ENCODE data around the gene GDPD3. TPM values are rescaled to one million over a fixed set of nuclear protein-coding genes. Genes with fewer than 3 reads are reported as not detected.
"Not testable (repeated sequence)": the region's sequence is repeated elsewhere in the genome, so short reads cannot be mapped to it uniquely, and the experiment has no call there.

The GDPD3 gene
- total RNA-seq, 1 donor from 2014 or later: 6.1 TPM

DNA sequence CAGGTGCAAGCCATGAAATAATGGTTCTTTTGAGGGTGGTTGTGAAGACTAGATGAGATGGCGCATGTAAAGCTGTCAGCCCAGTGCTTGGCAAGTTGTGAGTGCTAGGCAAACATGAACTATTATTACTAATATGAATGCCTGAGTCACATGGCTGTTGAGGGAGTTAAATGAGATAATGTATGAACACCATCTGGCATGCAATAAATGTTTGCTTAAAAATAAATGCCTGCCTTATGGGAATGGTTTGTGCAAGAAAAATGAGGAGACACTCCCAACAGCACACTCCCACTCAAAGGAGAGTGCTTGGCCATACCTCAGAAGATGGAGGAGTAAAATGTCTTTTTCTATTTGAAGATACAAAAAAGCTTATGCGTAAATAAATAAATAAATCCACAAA is 6.1 kb upstream of the GDPD3 start:
- TF ChIP-seq, protein P1, sequence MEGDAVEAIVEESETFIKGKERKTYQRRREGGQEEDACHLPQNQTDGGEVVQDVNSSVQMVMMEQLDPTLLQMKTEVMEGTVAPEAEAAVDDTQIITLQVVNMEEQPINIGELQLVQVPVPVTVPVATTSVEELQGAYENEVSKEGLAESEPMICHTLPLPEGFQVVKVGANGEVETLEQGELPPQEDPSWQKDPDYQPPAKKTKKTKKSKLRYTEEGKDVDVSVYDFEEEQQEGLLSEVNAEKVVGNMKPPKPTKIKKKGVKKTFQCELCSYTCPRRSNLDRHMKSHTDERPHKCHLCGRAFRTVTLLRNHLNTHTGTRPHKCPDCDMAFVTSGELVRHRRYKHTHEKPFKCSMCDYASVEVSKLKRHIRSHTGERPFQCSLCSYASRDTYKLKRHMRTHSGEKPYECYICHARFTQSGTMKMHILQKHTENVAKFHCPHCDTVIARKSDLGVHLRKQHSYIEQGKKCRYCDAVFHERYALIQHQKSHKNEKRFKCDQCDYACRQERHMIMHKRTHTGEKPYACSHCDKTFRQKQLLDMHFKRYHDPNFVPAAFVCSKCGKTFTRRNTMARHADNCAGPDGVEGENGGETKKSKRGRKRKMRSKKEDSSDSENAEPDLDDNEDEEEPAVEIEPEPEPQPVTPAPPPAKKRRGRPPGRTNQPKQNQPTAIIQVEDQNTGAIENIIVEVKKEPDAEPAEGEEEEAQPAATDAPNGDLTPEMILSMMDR (IDR thresholded peaks at IDR 0.05): no peak
- H3K27ac Mint-ChIP-seq: no peak overlapping the region
- no peaks in the 10 kb centered on the region for H3K27me3 Mint-ChIP-seq
- peaks cover 30% of the 10 kb centered on the region for H3K36me3 Mint-ChIP-seq (ENCODE audit: low read depth)
- no peak for DNase-seq
- intact Hi-C loops (cut with micrococcal nuclease): no loop called here
- ATAC-seq (ENCODE audit: low read depth): no peak
- H3K4me1 Mint-ChIP-seq: peaks cover 27% of the 10 kb centered on the region
- POLR2A ChIA-PET: interaction anchor here (1.4 to 2.1 kb wide), 2 partner anchors 27 to 64 kb away, joined by 5 to 12 read pairs; partner anchors contain the start of genes CORO1A and TBX6
- no peaks in the 10 kb centered on the region for H3K9me3 Mint-ChIP-seq
- CTCF ChIA-PET: no interaction called here
- no peak overlapping the region for H3K4me3 Mint-ChIP-seq

DNA sequence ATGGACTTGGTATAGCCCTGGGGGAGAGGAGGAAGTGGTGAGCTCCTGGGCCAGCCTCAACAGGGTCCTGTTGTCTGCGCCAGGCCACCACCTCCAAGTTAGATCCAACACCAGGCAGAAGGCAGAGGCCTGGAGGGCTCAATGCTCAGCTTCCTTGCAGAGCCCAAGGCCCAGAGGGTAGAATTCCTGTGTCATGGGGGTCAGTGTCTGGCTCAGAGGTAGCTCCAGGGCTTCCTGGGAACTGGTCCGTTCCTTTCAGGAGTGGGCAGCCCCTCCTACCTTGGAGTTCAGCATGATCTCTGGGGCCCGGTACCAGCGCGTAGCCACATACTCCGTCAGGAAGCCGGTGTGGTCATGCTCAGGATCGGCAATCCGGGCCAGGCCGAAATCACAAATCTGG is 4.4 kb upstream of the GDPD3 start:
- TF ChIP-seq, protein P1 (IDR thresholded peaks at IDR 0.05): no peak
- Mint-ChIP-seq H3K36me3 (ENCODE audit: low read depth) (peaks cover 34% of the 10 kb centered on the region), H3K27ac (no peak overlapping the region), H3K4me3 (no peak overlapping the region), H3K4me1 (peaks cover 27% of the 10 kb centered on the region), H3K9me3 (no peaks in the 10 kb centered on the region), H3K27me3 (no peaks in the 10 kb centered on the region)
- ChIA-PET CTCF (no interaction called here), POLR2A (interaction anchor here (1.0 to 1.5 kb wide), 3 partner anchors 52 to 542 kb away, joined by 3 to 5 read pairs (median 4); partner anchors contain the start of genes ALDOA and CORO1A)
- ATAC-seq (ENCODE audit: low read depth): no peak
- intact Hi-C loops (cut with micrococcal nuclease): no loop called here
- no peak for DNase-seq

DNA sequence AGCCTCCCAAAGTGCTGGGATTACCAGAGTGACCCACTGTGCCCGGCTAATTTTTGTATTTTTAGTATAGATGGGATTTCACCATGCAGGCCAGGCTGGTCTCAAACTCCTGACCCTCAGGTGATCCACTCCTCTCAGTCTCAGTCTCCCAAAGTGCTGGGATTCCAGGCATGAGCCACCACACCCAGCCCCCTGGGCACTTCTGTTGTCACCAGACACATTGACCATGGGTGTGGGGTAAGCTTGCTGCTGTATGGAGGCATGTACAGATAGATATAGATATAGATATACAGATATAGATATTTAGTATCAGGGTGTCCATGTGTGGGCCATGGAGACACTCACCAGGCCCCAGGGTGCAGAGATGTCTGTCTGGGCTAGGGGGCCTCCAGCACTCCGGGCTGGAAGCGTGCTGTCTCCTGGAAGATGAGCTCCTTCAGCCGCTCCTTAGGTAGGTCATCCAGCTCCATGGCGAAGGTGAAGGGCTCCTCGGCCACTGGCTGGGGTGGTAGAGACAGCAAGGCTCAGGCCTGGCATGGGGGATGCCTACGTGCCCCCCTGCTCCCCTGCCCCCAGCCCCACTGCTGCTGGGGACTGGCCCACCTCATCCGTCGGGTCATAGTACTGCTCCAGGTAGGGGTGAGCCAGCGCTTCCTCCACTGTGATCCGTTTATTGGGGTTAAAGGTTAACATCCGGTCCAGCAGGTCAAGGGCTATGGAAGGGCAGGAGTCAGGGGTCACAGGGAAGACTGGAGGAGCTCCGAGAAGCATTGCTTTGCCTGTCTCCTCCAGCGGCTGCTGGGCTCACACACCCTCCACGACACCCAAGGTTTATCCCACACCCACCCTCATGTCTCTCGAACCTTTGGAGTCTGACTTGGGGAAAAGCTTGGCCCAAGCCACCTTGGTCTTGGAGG is 3.2 kb upstream of the GDPD3 start:
- H3K36me3 Mint-ChIP-seq (ENCODE audit: low read depth): peaks cover 36% of the 10 kb centered on the region
- POLR2A ChIA-PET: interaction anchor here (1.2 to 3.1 kb wide), 2 partner anchors 51 to 67 kb away, joined by 5 to 9 read pairs; partner anchors contain the start of genes ALDOA and CORO1A
- intact Hi-C loops (cut with micrococcal nuclease): no loop called here
- H3K27me3 Mint-ChIP-seq: no peaks in the 10 kb centered on the region
- H3K9me3 Mint-ChIP-seq: no peaks in the 10 kb centered on the region
- CTCF ChIA-PET: interaction anchor here (0.6 kb wide), 1 partner anchor 60 kb away, joined by 4 read pairs; no protein-coding TSS in a partner anchor
- DNase-seq (no peak), ATAC-seq (ENCODE audit: low read depth) (no peak)
- H3K4me1 Mint-ChIP-seq: peaks cover 18% of the 10 kb centered on the region
- no peak overlapping the region for H3K4me3 Mint-ChIP-seq
- TF ChIP-seq, protein P1 (IDR thresholded peaks at IDR 0.05): no peak
- no peak overlapping the region for H3K27ac Mint-ChIP-seq

DNA sequence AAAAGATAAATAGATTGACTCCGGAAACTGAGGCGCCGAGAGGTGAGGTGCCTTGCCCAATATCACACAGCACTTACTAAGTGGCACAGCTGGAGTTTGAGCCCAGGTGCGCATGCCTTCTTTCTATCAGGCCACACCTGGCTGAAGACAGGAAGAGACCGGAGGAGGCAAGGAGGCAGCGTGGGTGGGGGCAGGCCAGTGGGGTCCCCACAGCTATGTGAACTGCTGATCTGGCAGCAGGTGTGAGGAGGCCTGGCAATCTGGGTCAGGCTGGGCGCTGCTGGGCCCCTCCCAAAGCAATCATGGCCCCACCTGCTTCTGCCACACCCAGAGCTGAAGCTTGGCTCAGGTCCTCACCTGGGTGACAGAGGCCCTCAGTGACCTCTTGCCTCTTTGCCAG is 1.9 kb upstream of the GDPD3 start:
- ChIA-PET POLR2A (interaction anchor here (0.7 to 3.1 kb wide), 2 partner anchors 8 to 68 kb away, joined by 7 to 9 read pairs; partner anchors contain the start of gene CORO1A), CTCF (interaction anchor here (1.4 kb wide), 1 partner anchor 23 kb away, joined by 3 read pairs; no protein-coding TSS in a partner anchor)
- Mint-ChIP-seq H3K4me3 (no peak overlapping the region), H3K27ac (no peak overlapping the region), H3K4me1 (peaks cover 11% of the 10 kb centered on the region), H3K36me3 (ENCODE audit: low read depth) (peaks cover 40% of the 10 kb centered on the region), H3K9me3 (no peaks in the 10 kb centered on the region), H3K27me3 (no peaks in the 10 kb centered on the region)
- TF ChIP-seq, protein P1 (IDR thresholded peaks at IDR 0.05): no peak
- ATAC-seq (ENCODE audit: low read depth) (peak; percentile 18), DNase-seq (no peak)
- intact Hi-C loops (cut with micrococcal nuclease): no loop called here

DNA sequence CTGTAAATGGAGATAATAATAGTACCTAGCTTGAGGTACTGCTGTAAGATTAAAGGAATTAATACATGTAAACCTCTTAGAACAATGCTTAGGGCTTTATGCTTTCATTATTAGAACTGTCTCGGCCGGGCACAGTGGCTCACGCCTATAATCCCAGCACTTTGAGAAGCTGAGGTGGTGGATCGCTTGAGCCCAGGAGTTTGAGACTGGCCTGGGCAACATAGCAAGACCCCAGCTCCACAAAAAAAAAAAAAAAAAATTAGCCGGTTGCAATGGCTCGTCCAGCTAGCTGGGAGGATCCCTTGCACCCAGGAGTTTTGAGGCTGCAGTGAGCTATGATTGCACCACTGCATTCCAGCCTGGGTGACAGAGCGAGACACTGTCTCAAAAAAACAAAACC is 1.5 kb upstream of the GDPD3 start:
- H3K27me3 Mint-ChIP-seq; DNase-seq; ATAC-seq (ENCODE audit: low read depth); H3K9me3 Mint-ChIP-seq; intact Hi-C loops (cut with micrococcal nuclease); H3K4me1 Mint-ChIP-seq; H3K27ac Mint-ChIP-seq; H3K4me3 Mint-ChIP-seq: not testable (repeated sequence)
- H3K36me3 Mint-ChIP-seq (ENCODE audit: low read depth): peaks cover 40% of the 10 kb centered on the region
- ChIA-PET POLR2A (interaction anchor here (0.7 to 3.1 kb wide), 2 partner anchors 9 to 69 kb away, joined by 7 to 9 read pairs; partner anchors contain the start of gene CORO1A), CTCF (interaction anchor here (1.4 kb wide), 1 partner anchor 23 kb away, joined by 3 read pairs; no protein-coding TSS in a partner anchor)

Measured in activated B cell treated with CpG ODN at 0.5 μM for 24 hours (primary cell).